K562 (cell line): ENCODE results near the gene NEMF. TPM values are rescaled to one million over a fixed set of nuclear protein-coding genes. Genes with fewer than 3 reads are reported as not detected.

Experiments
- ARNT ChIP-seq, 2 experiments: fragments of 450-650 bp; IDR thresholded peaks; 2 replicates each; pipeline ENCODE4 v1.6.1; 2016; ENCODE audit warnings: mild to moderate bottlenecking in 1 of 2
- ATF4 ChIP-seq: fragments of 450-650 bp; formaldehyde crosslinking; IDR thresholded peaks from 2 replicates; pipeline ENCODE4 v1.4.0; 2022; ENCODE audit warnings: mild to moderate bottlenecking, moderate library complexity
- BRCA1 ChIP-seq, 2 experiments: fragments of 450-650 bp in 1 of 2; sonication (generic) in 1 of 2; formaldehyde crosslinking in 1 of 2; IDR thresholded peaks; 2 replicates each; pipeline versions ENCODE4 v1.5.0 to v1.6.1; 2017 to 2020; ENCODE audit warnings: mild to moderate bottlenecking in 1 of 2, missing genetic modification reagents in 1 of 2
- BRD4 ChIP-seq: fragments of 200-600 bp; sonication (generic); IDR thresholded peaks from 2 replicates; pipeline ENCODE4 v1.6.1; 2017; ENCODE audit warnings: inconsistent platforms
- CTBP1 ChIP-seq: fragments of 450-650 bp; IDR thresholded peaks from 2 replicates; pipeline ENCODE4 v1.6.1; 2016; ENCODE audit warnings: borderline replicate concordance
- EZH2 ChIP-seq: IDR thresholded peaks from 2 replicates; pipeline ENCODE4 v1.6.1; 2012; ENCODE audit warnings: low read depth, mild to moderate bottlenecking, inconsistent platforms, low read length, borderline replicate concordance
- HES1 ChIP-seq: fragments of 450-650 bp; IDR thresholded peaks from 2 replicates; pipeline ENCODE4 v1.6.1; 2016; ENCODE audit warnings: low read depth, mild to moderate bottlenecking, moderate library complexity
- HOXB6 ChIP-seq: fragments of 250-450 bp; sonication (Bioruptor Pico); IDR thresholded peaks from 2 replicates; pipeline ENCODE4 v1.5.1; 2022; ENCODE audit warnings: mild to moderate bottlenecking, borderline replicate concordance
- MYBL2 ChIP-seq, 2 experiments: fragments of 450-650 bp in 1 of 2; sonication (generic) in 1 of 2; formaldehyde crosslinking in 1 of 2; IDR thresholded peaks; 2 replicates each; pipeline versions ENCODE4 v1.6.1 to v1.8.1; 2017 to 2022; ENCODE audit warnings: borderline replicate concordance in 1 of 2, inconsistent platforms in 1 of 2, low read depth in 1 of 2, mild to moderate bottlenecking in 1 of 2, missing genetic modification reagents in 1 of 2, moderate library complexity in 1 of 2
- PHF20 ChIP-seq: fragments of 450-650 bp; IDR thresholded peaks from 2 replicates; pipeline ENCODE4 v1.6.1; 2018; ENCODE audit not compliant: partially characterized antibody
- SREBF2 ChIP-seq: sonication (generic); formaldehyde crosslinking; IDR thresholded peaks from 2 replicates; pipeline ENCODE4 v1.4.0; 2020; ENCODE audit warnings: mild to moderate bottlenecking, missing genetic modification reagents
- STAT6 ChIP-seq: sonication (generic); formaldehyde crosslinking; IDR thresholded peaks from 2 replicates; pipeline ENCODE4 v1.8.1; 2023; ENCODE audit warnings: mild to moderate bottlenecking, missing genetic modification reagents
- TEAD4 ChIP-seq, 2 experiments: sonication (generic) in 1 of 2; formaldehyde crosslinking in 1 of 2; IDR thresholded peaks; 2 replicates each; pipeline versions ENCODE4 v1.6.1 to v1.8.0; 2012 to 2022; ENCODE audit warnings: borderline replicate concordance in 1 of 2, inconsistent platforms in 1 of 2, low read length in 1 of 2, mild to moderate bottlenecking in 1 of 2, missing genetic modification reagents in 1 of 2
- USF1 ChIP-seq: sonication (generic); formaldehyde crosslinking; IDR thresholded peaks from 2 replicates; pipeline ENCODE4 v1.9.0; 2022; ENCODE audit warnings: mild to moderate bottlenecking, missing genetic modification reagents
- XRCC4 ChIP-seq: IDR thresholded peaks from one replicate; pipeline ENCODE4 v1.6.1; 2011; ENCODE audit not compliant: insufficient read depth, insufficient read length; ENCODE audit errors: extremely low read depth
- ZNF140 ChIP-seq: fragments of 250-450 bp; sonication (Bioruptor Pico); IDR thresholded peaks from 2 replicates; pipeline ENCODE4 v1.8.0; 2021; ENCODE audit warnings: moderate library complexity, mild to moderate bottlenecking, inconsistent platforms
- ZNF277 ChIP-seq: fragments of 250-450 bp; sonication (Bioruptor Pico); IDR thresholded peaks from 2 replicates; pipeline ENCODE4 v1.8.0; 2022; ENCODE audit warnings: inconsistent platforms, mild to moderate bottlenecking, moderate library complexity, borderline replicate concordance
- ZNF512 ChIP-seq: IDR thresholded peaks from 2 replicates; pipeline ENCODE4 v1.6.1; 2016; ENCODE audit warnings: missing genetic modification characterization, missing compliant biosample characterization
- ZSCAN29 ChIP-seq: fragments of 450-650 bp; IDR thresholded peaks from 2 replicates; pipeline ENCODE4 v1.6.1; 2017
- polyA plus RNA-seq, 8 experiments: library from polyadenylated mRNA; depleted of rRNA in 4 of 8; stranded (reverse) in 5 of 8; unstranded in 3 of 8; fragments of >200 nt; fragmentation: Nextera tagmentation in 2 of 8; fragmentation: Illumina TruSeq in 1 of 8; extraction: Ambion mirVana in 2 of 8; extraction: Trizol in 1 of 8; gene quantifications; 2 replicates each; pipeline versions ENCODE4 v1.2.1 to v1.2.3, GENCODE V29; 2011 to 2014; ENCODE audit warnings: inconsistent platforms in 1 of 8, missing spikeins in 1 of 8
- total RNA-seq, 7 experiments: library from RNA; depleted of rRNA in 6 of 7; stranded (reverse); fragments of >200 nt in 6 of 7; fragmentation: Illumina TruSeq in 2 of 7; extraction: Trizol in 2 of 7; gene quantifications; 2 replicates each; pipeline versions ENCODE4 v1.2.1 to v1.2.3, GENCODE V29; 2011 to 2021; ENCODE audit warnings: low replicate concordance in 1 of 7

NEMF gene
- total and polyA plus RNA-seq, 9 of the 15 experiments (the other 6 are each of a cell fraction or from before 2014, with no cell fraction given) = 38.8 to 94.4 (median 61.0) TPM

- TF ChIP-seq ZNF512 (tag) (no peak), ZNF277 (CRISPR knock-in tag) (no peak), BRD4 (no peak), ZNF140 (no peak), USF1 (peak; percentile 52), XRCC4 (no peak), TEAD4 (IDR thresholded peaks at IDR 0.05; ENCODE audit: low read length) (no peak), TEAD4 (CRISPR knock-in tag; IDR thresholded peaks at IDR 0.05; ENCODE audit: borderline replicate concordance) (no peak), HES1 (no peak), SREBF2 (CRISPR knock-in tag) (no peak), ZSCAN29 (no peak), STAT6 (no peak), EZH2 (no peak), ATF4 (no peak), MYBL2 (IDR thresholded peaks at IDR 0.05; ENCODE audit: low read depth) (no peak), MYBL2 (CRISPR knock-in tag; IDR thresholded peaks at IDR 0.05; ENCODE audit: borderline replicate concordance) (no peak), HOXB6 (CRISPR knock-in tag) (no peak), BRCA1 (IDR thresholded peaks at IDR 0.05) (no peak), BRCA1 (CRISPR knock-in tag; IDR thresholded peaks at IDR 0.05) (no peak), CTBP1 (no peak; the same call in 1 of the 2 replicates), ARNT (IDR thresholded peaks at IDR 0.05) (no peak), PHF20 (no peak)
Observed at GRCh38 chr14:49767571-49768300, 84.9 kb downstream of the NEMF start, which contains the start of gene KLHDC2 (continued).
